HepG2 (cell line): Measurements from ENCODE around the gene MICAL3. TPM values are rescaled to one million over a fixed set of nuclear protein-coding genes. Genes with fewer than 3 reads are reported as not detected.

Source experiments
- ATAC-seq: fragments of 200-7000 bp; cut with Tn5 transposase; 3 replicates; pipeline ENCODE4 v1.9.1; 2020; ENCODE audit warnings: mild to moderate bottlenecking, moderate library complexity
- BruUV-seq: library from RNA; stranded (reverse); fragments of 400-500 nt; replicated peaks from 2 replicates; lab custom pipeline; 2021; lab: Mats Ljungman, UMichigan
- CTCF ChIA-PET: fragments of 300-600 bp; formaldehyde crosslinking; extraction: SDS; loops from one replicate; lab custom pipeline; 2021; ENCODE audit warnings: low total read pairs, inconsistent platforms, low intra/inter-chr PET ratio; lab: Yijun Ruan, JAX
- POLR2A ChIA-PET: fragments of 350-600 bp; sonication (Branson Sonifier 250); formaldehyde crosslinking; loops from one replicate; lab custom pipeline; 2020; ENCODE audit warnings: antibody characterized with exemption, inconsistent platforms; lab: Yijun Ruan, JAX
- DNase-seq: peaks from one replicate; pipeline ENCODE4 v3.0.0-alpha.2; 2015; ENCODE audit warnings: low spot score
- FAIRE-seq: peaks from 3 replicates; lab custom pipeline; 2011; peaks lifted over from hg19 to GRCh38; lab: Jason Lieb, UNC
- H2AFZ ChIP-seq: one replicate; pipeline ENCODE4 v1.6.1; 2011; ENCODE audit warnings: low read length, inconsistent platforms
- H3K27ac ChIP-seq: fragments of 300-600 bp; 3 replicates; pipeline ENCODE4 v1.8.0; 2011; ENCODE audit warnings: mixed run types, mild to moderate bottlenecking, mixed read lengths, low read length, inconsistent platforms; ENCODE audit not compliant: insufficient read depth; ENCODE audit errors: extremely low read length
- H3K27me3 ChIP-seq, 2 experiments: fragments of 200-600 bp in 1 of 2; 2 replicates in 1 of 2; 3 replicates in 1 of 2; pipeline versions ENCODE4 v1.6.0 to v1.8.0; 2011; ENCODE audit warnings: low read length in 2 of 2, mild to moderate bottlenecking in 2 of 2, moderate library complexity in 2 of 2, inconsistent platforms in 1 of 2; ENCODE audit not compliant: insufficient read depth in 2 of 2, control insufficient read depth in 1 of 2
- H3K36me3 ChIP-seq, 2 experiments: fragments of 200-600 bp in 1 of 2; replicated peaks in 1 of 2; 2 replicates in 1 of 2; 3 replicates in 1 of 2; pipeline versions ENCODE4 v1.5.1 to v1.8.0; 2011; ENCODE audit warnings: low read length in 2 of 2, inconsistent platforms in 1 of 2; ENCODE audit not compliant: insufficient read depth in 2 of 2, control insufficient read depth in 1 of 2
- H3K4me1 ChIP-seq: 2 replicates; pipeline ENCODE4 v1.5.1; 2012; ENCODE audit warnings: low read length, inconsistent platforms; ENCODE audit not compliant: insufficient read depth
- H3K4me2 ChIP-seq: 2 replicates; pipeline ENCODE4 v1.6.0; 2011; ENCODE audit warnings: low read depth, low read length, inconsistent platforms
- H3K4me3 ChIP-seq, 3 experiments: fragments of 200-600 bp in 1 of 3; sonication (generic), shearing (Covaris generic) in 1 of 3; replicated peaks in 1 of 3; 2 replicates each; pipeline ENCODE4 v1.5.1; 2011 to 2016; ENCODE audit warnings: low read length in 3 of 3, inconsistent platforms in 2 of 3, low read depth in 2 of 3, mild to moderate bottlenecking in 2 of 3, control low read depth in 1 of 3, mixed read lengths in 1 of 3; ENCODE audit not compliant: insufficient read depth in 1 of 3
- H3K79me2 ChIP-seq: one replicate; pipeline ENCODE4 v1.6.1; 2011; ENCODE audit warnings: low read length, inconsistent platforms; ENCODE audit not compliant: insufficient read depth
- H3K9ac ChIP-seq: 2 replicates; pipeline ENCODE4 v1.6.0; 2011; ENCODE audit warnings: mild to moderate bottlenecking, low read depth, low read length, inconsistent platforms; ENCODE audit not compliant: insufficient read depth
- H3K9me3 ChIP-seq: 2 replicates; pipeline ENCODE4 v1.5.1; 2012; ENCODE audit warnings: mild to moderate bottlenecking, low read length
- H4K20me1 ChIP-seq: 2 replicates; pipeline ENCODE4 v1.6.0; 2011; ENCODE audit warnings: inconsistent platforms, mild to moderate bottlenecking, low read length, moderate library complexity; ENCODE audit not compliant: insufficient read depth
- ATF5 ChIP-seq: sonication (generic); formaldehyde crosslinking; IDR thresholded peaks from 2 replicates; pipeline ENCODE4 v1.4.0; 2020; ENCODE audit warnings: mild to moderate bottlenecking, low read depth, missing genetic modification reagents
- GFI1 ChIP-seq: sonication (generic); formaldehyde crosslinking; IDR thresholded peaks from 2 replicates; pipeline ENCODE4 v1.5.0; 2020; ENCODE audit warnings: missing genetic modification reagents, mild to moderate bottlenecking, borderline replicate concordance
- HMGA1 ChIP-seq: sonication (generic); formaldehyde crosslinking; conservative IDR thresholded peaks from 2 replicates; pipeline ENCODE4 v1.4.0; 2020; ENCODE audit warnings: missing genetic modification reagents
- IKZF5 ChIP-seq: IDR thresholded peaks from 2 replicates; pipeline ENCODE4 v1.6.1; 2018; ENCODE audit warnings: missing genetic modification reagents, mild to moderate bottlenecking, missing compliant biosample characterization
- KDM5B ChIP-seq: sonication (generic); formaldehyde crosslinking; IDR thresholded peaks from 2 replicates; pipeline ENCODE4 v1.4.0; 2020; ENCODE audit warnings: missing genetic modification reagents, mild to moderate bottlenecking, borderline replicate concordance
- MZF1 ChIP-seq: sonication (generic); formaldehyde crosslinking; IDR thresholded peaks from 2 replicates; pipeline ENCODE4 v1.8.1; 2023; ENCODE audit warnings: mild to moderate bottlenecking, missing genetic modification reagents, borderline replicate concordance
- NBN ChIP-seq: fragments of 450-650 bp; conservative IDR thresholded peaks from 2 replicates; pipeline ENCODE4 v1.6.1; 2017
- RFX1 ChIP-seq: fragments of 450-650 bp; IDR thresholded peaks from 2 replicates; pipeline ENCODE4 v1.6.1; 2017
- SP1 ChIP-seq, 2 experiments: fragments of 450-650 bp in 1 of 2; sonication (generic) in 1 of 2; formaldehyde crosslinking in 1 of 2; IDR thresholded peaks; 2 replicates each; pipeline versions ENCODE4 v1.4.0 to v1.6.1; 2016 to 2020; ENCODE audit warnings: missing genetic modification reagents in 1 of 2
- TRIM24 ChIP-seq: sonication (generic); formaldehyde crosslinking; IDR thresholded peaks from 2 replicates; pipeline ENCODE4 v1.8.0; 2022; ENCODE audit warnings: mild to moderate bottlenecking, missing genetic modification reagents
- ZFAT ChIP-seq: sonication (generic); formaldehyde crosslinking; conservative IDR thresholded peaks from 2 replicates; pipeline ENCODE4 v1.8.1; 2023; ENCODE audit warnings: missing genetic modification reagents, inconsistent platforms
- ZFP1 ChIP-seq: IDR thresholded peaks from 2 replicates; pipeline ENCODE4 v1.6.1; 2016
- ZFYVE20 ChIP-seq: sonication (generic); formaldehyde crosslinking; IDR thresholded peaks from 2 replicates; pipeline ENCODE4 v1.8.0; 2023; ENCODE audit warnings: low read depth, mild to moderate bottlenecking, moderate library complexity, missing genetic modification reagents, borderline replicate concordance
- ZNF251 ChIP-seq: sonication (generic); formaldehyde crosslinking; IDR thresholded peaks from 2 replicates; pipeline ENCODE4 v1.9.0; 2021; ENCODE audit warnings: mild to moderate bottlenecking, missing genetic modification reagents
- ZNF3 ChIP-seq: IDR thresholded peaks from 2 replicates; pipeline ENCODE4 v1.7.0; 2017; ENCODE audit warnings: inconsistent platforms
- ZNF333 ChIP-seq: sonication (generic); formaldehyde crosslinking; IDR thresholded peaks from 2 replicates; pipeline ENCODE4 v1.4.0; 2020; ENCODE audit warnings: mild to moderate bottlenecking, missing genetic modification reagents, borderline replicate concordance
- ZNF34 ChIP-seq: sonication (generic); formaldehyde crosslinking; IDR thresholded peaks from 2 replicates; pipeline ENCODE4 v1.4.0; 2020; ENCODE audit warnings: mild to moderate bottlenecking, missing genetic modification reagents, borderline replicate concordance
- ZNF580 ChIP-seq: IDR thresholded peaks from 2 replicates; pipeline ENCODE4 v1.6.1; 2016; ENCODE audit warnings: low read depth, borderline replicate concordance
- ZNF691 ChIP-seq: sonication (generic); formaldehyde crosslinking; IDR thresholded peaks from 2 replicates; pipeline ENCODE4 v1.4.0; 2020; ENCODE audit warnings: missing genetic modification reagents, low read depth, mild to moderate bottlenecking, borderline replicate concordance
- ZSCAN21 ChIP-seq: sonication (generic); formaldehyde crosslinking; IDR thresholded peaks from 2 replicates; pipeline ENCODE4 v1.8.0; 2022; ENCODE audit warnings: mild to moderate bottlenecking, missing genetic modification reagents, moderate library complexity, borderline replicate concordance
- ZZZ3 ChIP-seq: sonication (generic); formaldehyde crosslinking; IDR thresholded peaks from 2 replicates; pipeline ENCODE4 v1.4.0; 2020; ENCODE audit warnings: missing genetic modification reagents, mild to moderate bottlenecking, borderline replicate concordance
- WGBS: methylation state at CpG from one replicate; pipeline ENCODE4 v1.1.6; 2017; ENCODE audit warnings: low lambda C conversion rate; 5-methylcytosine and 5-hydroxymethylcytosine counted together
- in situ Hi-C: cut with HindIII; loops from 2 replicates; pipeline ENCODE4 v1.10.0; 2017; ENCODE audit warnings: low pct_unique_long_range_greater_than_20kb; ENCODE audit not compliant: extremely low pct_ligation_motif_present
- intact Hi-C: fragments of 100-400 bp; cut with micrococcal nuclease; formaldehyde crosslinking; loops from one replicate; pipeline ENCODE4 v1.10.0; 2022; ENCODE audit not compliant: unreplicated experiment
- polyA plus RNA-seq, 8 experiments: library from polyadenylated mRNA; depleted of rRNA in 3 of 8; stranded (reverse) in 7 of 8; unstranded in 1 of 8; fragments of >200 nt; fragmentation: Illumina TruSeq in 4 of 8; extraction: Trizol in 4 of 8; gene quantifications; 2 replicates each; pipeline versions ENCODE4 v1.2.1 to v1.2.3, GENCODE V29; 2011 to 2016; ENCODE audit warnings: low read depth in 4 of 8, missing spikeins in 1 of 8, mixed read lengths in 1 of 8; ENCODE audit not compliant: insufficient read depth in 1 of 8
- total RNA-seq, 5 experiments: library from RNA; depleted of rRNA; stranded (reverse); fragments of >200 nt; fragmentation: Illumina TruSeq; extraction: Trizol; gene quantifications; 2 replicates each; pipeline ENCODE4 v1.2.3, GENCODE V29; 2016; ENCODE audit warnings: low read depth in 1 of 5

The MICAL3 gene
- total and polyA plus RNA-seq, 2 of the 13 experiments (the other 11 are each of a cell fraction or from before 2014, with no cell fraction given): 5.3 to 12.5 TPM

- Histone ChIP-seq H3K79me2 (peaks cover 37% of the 10 kb centered on the region), H3K9ac (no peak overlapping the region), H3K9me3 (no peaks in the 10 kb centered on the region), H3K36me3 (no peaks in the 10 kb centered on the region; a peak in 1 of 5 replicates), H3K4me1 (peaks cover 62% of the 10 kb centered on the region), H3K27ac (no peak overlapping the region), H3K4me3 (peak overlapping the region in 1 of 3 experiments; percentile 83; a peak in 2 of 6 replicates), H3K27me3 (no peaks in the 10 kb centered on the region; a peak in 1 of 5 replicates), H3K4me2 (peak overlapping the region; percentile 86), H2AFZ (no peak overlapping the region), H4K20me1 (no peaks in the 10 kb centered on the region)
- in situ Hi-C loops (no loop called here), intact Hi-C loops (no loop called here)
- ChIA-PET POLR2A (interaction anchor here (1.3 to 3.7 kb wide), 5 partner anchors 9 to 14 kb away, joined by 4 to 19 read pairs (median 15); no protein-coding TSS in a partner anchor), CTCF (no interaction called here)
- FAIRE-seq: no peak
- 91% methylated on average over 14 of the region's 21 CpGs for WGBS
- no peak for DNase-seq
- no peak for ATAC-seq
- BruUV-seq: TSS peak; percentile 54
- TF ChIP-seq IKZF5 (CRISPR knock-in tag) (no peak), ZSCAN21 (CRISPR knock-in tag) (no peak), ZNF3 (no peak), ZNF251 (CRISPR knock-in tag) (no peak), HMGA1 (no peak), SP1 (IDR thresholded peaks at IDR 0.05) (no peak), SP1 (CRISPR knock-in tag; IDR thresholded peaks at IDR 0.05) (no peak), ZFAT (CRISPR knock-in tag) (no peak), ZNF333 (CRISPR knock-in tag) (no peak), ZFYVE20 (CRISPR knock-in tag) (no peak), RFX1 (no peak), ZFP1 (CRISPR knock-in tag) (no peak), ZNF580 (CRISPR knock-in tag) (no peak), ZNF691 (CRISPR knock-in tag) (0 out of 2 replicates have a peak, but pooled peaks have one; percentile 45), ATF5 (CRISPR knock-in tag) (no peak), GFI1 (CRISPR knock-in tag) (no peak), ZZZ3 (0 out of 2 replicates have a peak, but pooled peaks have one; percentile 35), ZNF34 (CRISPR knock-in tag) (no peak), KDM5B (CRISPR knock-in tag) (0 out of 2 replicates have a peak, but pooled peaks have one; percentile 3), MZF1 (CRISPR knock-in tag) (no peak), NBN (no peak), TRIM24 (CRISPR knock-in tag) (no peak)
These were observed 252.0 kb downstream of the MICAL3 start for GRCh38 chr22:17772249-17772957.
